GM19193 (cell line): ENCODE results near the gene CXCL1.

ENCODE experiments used
- POLR2A ChIP-seq: IDR thresholded peaks from 4 replicates; pipeline ENCODE4 v1.6.1; 2011; ENCODE audit not compliant: insufficient read depth, insufficient read length; ENCODE audit errors: extremely low read depth

Gene CXCL1

GRCh38 chr4:73869130-73870055 lies at the start of gene CXCL1:
TSS of gene CXCL1 (plus strand) at chr4:73869393. CDS start at chr4:73869471, 78 bp downstream.
- no peak for TF ChIP-seq POLR2A

DNA sequence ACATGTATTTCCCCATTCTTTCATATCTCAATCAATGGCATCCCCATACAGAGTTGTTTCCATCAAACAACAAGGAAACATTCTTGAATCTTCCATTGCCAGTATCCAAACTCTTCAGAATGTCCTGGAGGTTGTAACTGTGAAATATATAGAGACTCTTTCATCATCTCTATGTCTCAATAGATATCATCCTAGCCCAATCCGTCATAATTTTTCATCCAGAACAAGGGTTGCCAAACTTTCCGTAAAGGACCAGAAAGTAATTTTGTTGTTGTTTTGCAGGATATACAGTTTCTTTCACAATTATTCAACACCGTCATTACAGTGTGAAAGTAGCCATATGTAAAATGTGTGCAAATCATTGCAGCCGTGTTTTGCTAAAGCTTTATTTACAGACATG lies 47.9 kb upstream of the CXCL1 start:
- no peak for TF ChIP-seq POLR2A

DNA sequence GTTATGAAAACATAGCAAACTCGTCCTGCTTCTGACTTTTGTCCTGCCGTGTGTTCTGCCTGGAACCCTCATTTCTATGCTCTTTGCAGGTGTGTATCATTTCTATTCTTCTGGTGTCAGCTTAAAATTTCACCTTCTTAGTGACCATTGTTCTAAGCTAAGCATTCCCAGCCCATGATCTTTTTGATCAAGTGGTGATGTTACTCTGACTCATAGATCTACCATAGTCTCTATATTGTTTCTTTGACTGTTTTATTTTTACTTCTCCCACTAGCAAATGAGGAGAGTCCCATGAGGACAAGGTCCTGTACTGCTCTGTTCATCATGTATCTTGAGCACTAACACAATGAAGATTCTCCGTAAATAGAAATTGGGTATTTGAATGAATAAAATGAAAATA lies 46.8 kb upstream of the CXCL1 start:
- no peak for TF ChIP-seq POLR2A

- no peak for TF ChIP-seq POLR2A
Measured at GRCh38 chr4:73822812-73823504, 46.2 kb upstream of the CXCL1 start.

GRCh38 chr4:73823760-73824159 lies 45.4 kb upstream of the CXCL1 start:
- no peak for TF ChIP-seq POLR2A

GRCh38 chr4:73828956-73829355 lies 40.2 kb upstream of the CXCL1 start:
- no peak for TF ChIP-seq POLR2A

DNA sequence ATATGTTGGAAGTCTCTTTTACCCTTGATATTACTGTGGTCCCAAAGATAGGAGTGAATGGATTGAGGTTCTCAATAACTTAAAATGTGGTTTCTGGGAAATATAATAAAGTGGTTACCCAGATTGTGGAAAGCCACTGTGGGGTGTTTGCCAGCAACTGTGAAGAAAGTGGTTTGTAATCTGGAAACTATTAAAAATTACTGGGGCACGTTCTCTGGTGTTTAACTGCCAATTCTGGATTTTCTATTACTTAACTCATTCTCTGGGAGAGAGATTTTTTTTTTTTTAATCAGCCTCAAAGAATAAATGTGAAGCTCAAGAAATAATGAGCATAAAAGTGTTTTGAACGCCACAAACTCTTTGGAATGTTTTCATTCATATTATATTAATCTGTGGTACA lies 37.6 kb upstream of the CXCL1 start:
- TF ChIP-seq POLR2A, result no peak

DNA sequence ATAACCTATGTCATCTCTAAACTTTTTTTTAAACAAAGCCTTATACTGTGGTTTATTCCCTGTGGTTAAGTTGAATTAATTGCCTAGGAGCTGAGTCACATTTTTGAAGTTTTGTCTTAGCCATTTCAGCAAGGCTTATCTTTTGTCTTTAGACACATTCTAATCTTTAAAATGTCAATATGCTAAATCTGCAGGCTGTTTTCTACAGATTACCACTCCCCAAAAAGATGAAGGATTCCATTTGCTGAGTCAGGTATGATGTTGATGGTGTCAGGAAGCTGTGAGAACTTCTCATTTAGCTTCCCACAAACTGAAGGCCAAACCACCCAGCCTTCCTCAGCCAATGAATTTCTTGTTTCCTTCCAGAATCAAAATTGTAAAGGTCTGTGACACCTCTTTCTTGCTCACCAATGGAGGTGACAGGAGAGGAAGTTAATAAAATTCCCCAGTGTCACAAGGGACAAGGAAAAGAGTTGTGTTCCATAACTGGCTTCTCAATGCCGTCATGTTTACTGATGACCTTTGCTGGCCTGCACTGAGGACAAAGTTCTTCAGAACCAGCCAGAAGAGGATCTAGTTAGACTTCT lies 36.4 kb upstream of the CXCL1 start:
- no peak for TF ChIP-seq POLR2A

DNA sequence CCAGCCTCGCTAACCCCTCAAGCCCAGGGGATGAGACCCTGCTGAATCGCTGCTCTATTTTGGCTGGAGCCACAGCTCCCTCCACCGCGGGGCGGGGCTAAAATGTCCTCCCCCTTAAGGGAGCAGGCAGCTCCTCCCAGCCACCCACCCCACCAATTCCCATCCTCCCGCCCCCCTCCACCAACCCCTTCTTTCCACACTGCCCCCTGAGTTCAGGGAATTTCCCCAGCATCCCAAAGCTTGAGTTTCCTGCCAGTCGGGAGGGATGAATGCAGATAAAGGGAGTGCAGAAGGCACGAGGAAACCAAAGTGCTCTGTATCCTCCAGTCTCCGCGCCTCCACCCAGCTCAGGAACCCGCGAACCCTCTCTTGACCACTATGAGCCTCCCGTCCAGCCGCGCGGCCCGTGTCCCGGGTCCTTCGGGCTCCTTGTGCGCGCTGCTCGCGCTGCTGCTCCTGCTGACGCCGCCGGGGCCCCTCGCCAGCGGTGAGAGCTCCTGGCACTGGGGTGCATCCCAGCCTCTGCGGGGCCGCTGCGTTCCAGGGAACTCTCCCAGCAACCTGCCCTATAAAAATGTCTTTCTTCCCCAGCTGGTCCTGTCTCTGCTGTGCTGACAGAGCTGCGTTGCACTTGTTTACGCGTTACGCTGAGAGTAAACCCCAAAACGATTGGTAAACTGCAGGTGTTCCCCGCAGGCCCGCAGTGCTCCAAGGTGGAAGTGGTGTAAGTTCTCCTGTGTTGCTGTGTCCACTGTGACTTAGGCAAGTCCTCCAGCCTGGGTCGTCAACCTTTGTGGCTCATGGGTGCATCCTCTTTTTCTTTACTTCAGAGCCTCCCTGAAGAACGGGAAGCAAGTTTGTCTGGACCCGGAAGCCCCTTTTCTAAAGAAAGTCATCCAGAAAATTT lies 32.6 kb upstream of the CXCL1 start, which contains the start of gene CXCL6:
CXCL6 (plus strand) TSS at position 306 of the 907 bp plus-strand sequence; CDS start at position 379, 73 bp downstream.
- no peak for TF ChIP-seq POLR2A

DNA sequence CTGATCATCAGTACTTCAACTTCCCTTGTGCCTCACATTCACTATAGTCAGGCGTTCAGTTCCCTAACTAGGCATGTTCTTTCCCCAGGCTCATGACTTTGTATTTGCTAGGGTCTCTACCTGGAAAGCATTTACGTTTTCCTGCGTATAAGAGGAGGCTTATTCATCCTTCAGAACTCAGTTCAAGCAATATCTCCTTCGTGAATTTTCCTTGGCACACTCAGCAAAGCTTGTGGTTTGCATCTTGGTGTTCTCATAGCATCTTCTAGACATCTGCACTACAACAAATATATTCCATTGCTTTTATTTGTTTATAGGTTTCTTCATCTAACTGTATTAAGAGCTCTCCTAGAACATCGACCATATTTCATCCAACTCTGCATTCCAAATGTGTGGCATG lies 30.1 kb upstream of the CXCL1 start:
- TF ChIP-seq POLR2A, result no peak

DNA sequence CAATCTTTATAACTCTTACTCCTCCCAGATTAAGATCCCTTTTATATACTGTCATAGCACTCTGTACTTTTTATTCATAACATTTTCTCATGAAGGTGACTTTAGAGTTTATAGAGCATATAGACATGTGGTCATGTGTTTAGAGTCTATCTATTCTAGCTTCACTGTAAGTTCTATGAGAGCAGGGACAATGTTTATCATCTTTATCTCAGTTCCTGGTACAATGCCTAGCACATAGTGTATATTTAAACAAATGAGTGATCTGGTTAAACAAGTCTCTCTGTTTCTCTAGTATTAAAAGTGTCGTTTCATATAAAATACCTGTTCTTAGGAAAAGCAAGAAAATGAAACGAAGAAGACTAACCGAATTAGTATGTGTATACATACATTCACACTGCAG lies 29.5 kb upstream of the CXCL1 start:
- no peak for TF ChIP-seq POLR2A

- TF ChIP-seq POLR2A, result no peak
Measured at GRCh38 chr4:73841243-73841925, 27.8 kb upstream of the CXCL1 start.

DNA sequence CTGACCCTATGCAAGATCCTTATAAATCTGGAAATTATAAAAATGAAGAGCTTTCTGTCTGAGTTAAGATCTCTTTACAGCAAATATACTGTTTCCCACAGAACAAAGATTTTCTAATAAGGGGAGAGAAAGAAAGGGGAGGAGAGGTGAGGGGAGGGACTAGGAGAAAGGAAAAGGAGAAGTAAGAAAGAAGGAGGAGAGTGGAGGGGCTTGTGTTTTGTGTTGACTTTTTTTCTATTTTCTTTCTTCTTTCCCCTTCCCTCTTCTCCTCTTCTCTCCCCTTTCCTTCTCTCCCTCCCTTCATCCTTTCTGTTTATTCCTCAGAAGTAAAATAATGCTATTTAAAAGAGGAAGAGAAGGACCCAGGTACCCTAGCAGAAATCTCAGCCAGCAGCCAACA lies 26.5 kb upstream of the CXCL1 start:
- no peak for TF ChIP-seq POLR2A

GRCh38 chr4:73843369-73843768 lies 25.8 kb upstream of the CXCL1 start:
- no peak for TF ChIP-seq POLR2A
